ENCODE measurements around the gene TBC1D22A.

Gene TBC1D22A

GRCh38 chr22:47011131-47011858 is 248.8 kb downstream of the TBC1D22A start:
- Histone ChIP-seq H3K27ac (no peak overlapping the region), H3K27me3 (ENCODE audit: insufficient read depth, low read depth, severe bottlenecking) (no peaks in the 10 kb centered on the region), H3K36me3 (peaks cover 5% of the 10 kb centered on the region; the same call in 1 of the 2 replicates), H3K9me3 (ENCODE audit: severe bottlenecking) (no peaks in the 10 kb centered on the region), H3K4me3 (ENCODE audit: low read depth, low read length) (no peak overlapping the region)
- no peak for DNase-seq
- TF ChIP-seq, protein P1, sequence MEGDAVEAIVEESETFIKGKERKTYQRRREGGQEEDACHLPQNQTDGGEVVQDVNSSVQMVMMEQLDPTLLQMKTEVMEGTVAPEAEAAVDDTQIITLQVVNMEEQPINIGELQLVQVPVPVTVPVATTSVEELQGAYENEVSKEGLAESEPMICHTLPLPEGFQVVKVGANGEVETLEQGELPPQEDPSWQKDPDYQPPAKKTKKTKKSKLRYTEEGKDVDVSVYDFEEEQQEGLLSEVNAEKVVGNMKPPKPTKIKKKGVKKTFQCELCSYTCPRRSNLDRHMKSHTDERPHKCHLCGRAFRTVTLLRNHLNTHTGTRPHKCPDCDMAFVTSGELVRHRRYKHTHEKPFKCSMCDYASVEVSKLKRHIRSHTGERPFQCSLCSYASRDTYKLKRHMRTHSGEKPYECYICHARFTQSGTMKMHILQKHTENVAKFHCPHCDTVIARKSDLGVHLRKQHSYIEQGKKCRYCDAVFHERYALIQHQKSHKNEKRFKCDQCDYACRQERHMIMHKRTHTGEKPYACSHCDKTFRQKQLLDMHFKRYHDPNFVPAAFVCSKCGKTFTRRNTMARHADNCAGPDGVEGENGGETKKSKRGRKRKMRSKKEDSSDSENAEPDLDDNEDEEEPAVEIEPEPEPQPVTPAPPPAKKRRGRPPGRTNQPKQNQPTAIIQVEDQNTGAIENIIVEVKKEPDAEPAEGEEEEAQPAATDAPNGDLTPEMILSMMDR (IDR thresholded peaks at IDR 0.05; ENCODE audit: low read depth, low read length) = no peak

DNA sequence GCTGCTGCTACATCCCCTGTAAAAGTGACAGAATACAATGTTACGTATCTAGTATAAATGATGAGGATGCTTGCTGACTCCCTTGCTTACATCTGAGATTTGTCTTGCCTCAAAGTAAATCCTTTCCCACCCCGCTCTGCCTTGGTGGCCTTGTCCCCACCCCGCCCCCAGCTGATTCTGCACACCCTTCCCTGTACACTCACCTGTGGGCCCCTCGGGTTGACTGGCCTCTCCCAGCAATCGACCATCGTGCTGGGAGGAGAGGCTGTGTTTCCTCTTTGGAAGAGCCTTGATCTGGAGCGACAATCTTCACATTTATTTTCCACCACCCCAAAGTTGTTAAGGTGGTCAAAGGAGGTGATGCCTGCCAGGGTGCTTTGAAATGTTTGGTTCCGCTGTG is 249.4 kb downstream of the TBC1D22A start:
- no peak for DNase-seq
- H3K27ac ChIP-seq = no peak overlapping the region
- TF ChIP-seq, protein P1 (IDR thresholded peaks at IDR 0.05; ENCODE audit: low read depth, low read length) = no peak
- no peaks in the 10 kb centered on the region for H3K9me3 ChIP-seq (ENCODE audit: severe bottlenecking)
- no peaks in the 10 kb centered on the region for H3K27me3 ChIP-seq (ENCODE audit: insufficient read depth, low read depth, severe bottlenecking)
- H3K4me3 ChIP-seq (ENCODE audit: low read depth, low read length) = no peak overlapping the region
- H3K36me3 ChIP-seq = peaks cover 5% of the 10 kb centered on the region; the same call in 1 of the 2 replicates

DNA sequence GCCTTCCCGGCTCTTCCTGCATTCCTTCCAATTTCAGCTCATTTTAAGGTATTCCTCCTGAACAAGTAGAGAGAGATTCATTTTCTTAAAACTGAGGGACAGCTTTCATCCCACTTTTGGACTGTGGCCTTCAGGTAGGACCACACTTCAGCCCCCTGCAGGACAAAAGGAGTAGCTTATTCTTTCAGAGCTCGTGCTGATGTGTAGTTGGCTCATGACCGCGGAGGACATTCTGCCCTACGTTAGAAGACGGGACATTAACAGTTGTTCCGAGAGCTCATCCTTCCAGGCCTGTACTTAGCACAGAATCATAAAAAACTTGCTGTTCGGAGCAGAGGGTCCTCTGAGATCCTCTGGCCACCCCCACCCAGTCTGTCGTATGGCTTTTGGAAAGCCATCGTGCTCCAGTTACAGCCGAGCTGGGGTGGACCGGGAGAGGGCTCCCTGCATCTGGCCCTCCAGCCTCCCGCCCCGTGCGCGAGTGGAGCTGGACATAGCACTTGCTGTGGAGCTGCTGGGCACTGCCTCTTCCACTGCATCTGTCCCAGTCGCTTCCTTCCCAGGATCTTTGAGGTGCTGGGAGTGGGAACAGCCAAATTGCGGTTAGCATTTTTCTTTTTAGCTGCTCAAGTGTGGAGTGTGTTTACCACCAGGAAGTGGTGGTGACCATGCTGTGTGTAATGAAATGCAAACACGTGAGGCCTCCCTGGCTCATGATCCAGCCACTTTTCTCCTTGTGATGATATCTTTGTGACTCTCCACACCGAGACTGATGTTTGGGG is 250.3 kb downstream of the TBC1D22A start:
- Histone ChIP-seq H3K4me3 (ENCODE audit: low read depth, low read length) (no peak overlapping the region), H3K27ac (no peak overlapping the region), H3K27me3 (ENCODE audit: insufficient read depth, low read depth, severe bottlenecking) (no peaks in the 10 kb centered on the region), H3K9me3 (ENCODE audit: severe bottlenecking) (no peaks in the 10 kb centered on the region), H3K36me3 (peaks cover 5% of the 10 kb centered on the region; the same call in 1 of the 2 replicates)
- TF ChIP-seq, protein P1 (IDR thresholded peaks at IDR 0.05; ENCODE audit: low read depth, low read length) = peak; percentile 34
- no peak for DNase-seq

DNA sequence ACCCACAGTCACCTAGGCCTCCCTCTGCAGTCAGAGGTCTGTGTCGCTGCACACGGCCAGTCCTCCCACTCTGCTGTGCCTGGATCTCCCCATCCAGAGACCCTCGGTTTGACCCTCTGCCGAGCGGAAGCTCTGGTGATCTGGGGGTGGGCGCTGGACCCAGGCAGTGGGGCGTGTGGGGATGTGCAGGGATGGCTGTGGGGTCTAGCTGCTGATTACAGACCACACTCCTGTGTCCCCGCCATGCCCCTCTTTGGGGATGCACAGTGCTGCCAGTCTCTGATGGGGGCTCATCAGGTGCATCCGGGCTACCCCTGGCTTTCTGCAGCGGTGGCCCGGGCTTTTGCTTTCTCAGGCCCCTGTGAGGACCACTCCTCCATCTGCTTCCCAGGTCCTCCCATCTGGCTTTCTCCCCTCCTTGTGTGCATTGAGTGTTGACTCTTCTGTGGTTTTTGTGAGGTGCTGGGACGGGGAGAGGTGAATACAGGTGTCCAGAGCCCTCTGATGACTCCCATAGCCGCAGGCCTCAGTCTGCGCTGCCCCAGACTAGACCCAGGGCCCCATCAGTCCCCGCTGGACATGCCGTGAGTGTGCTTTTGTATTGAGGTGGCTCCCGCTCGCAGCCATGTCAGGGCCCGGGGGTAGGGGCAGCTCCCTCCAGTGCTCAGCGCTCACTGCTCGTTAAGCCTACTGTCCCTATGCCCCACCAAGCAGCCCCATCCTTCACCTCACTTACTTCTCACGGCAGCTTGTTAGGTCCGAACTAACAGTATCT is 251.6 kb downstream of the TBC1D22A start:
- Histone ChIP-seq H3K4me3 (ENCODE audit: low read depth, low read length) (no peak overlapping the region), H3K9me3 (ENCODE audit: severe bottlenecking) (no peaks in the 10 kb centered on the region), H3K27ac (no peak overlapping the region), H3K36me3 (peaks cover 4% of the 10 kb centered on the region; the same call in 1 of the 2 replicates), H3K27me3 (ENCODE audit: insufficient read depth, low read depth, severe bottlenecking) (no peaks in the 10 kb centered on the region)
- no peak for DNase-seq
- TF ChIP-seq, protein P1 (IDR thresholded peaks at IDR 0.05; ENCODE audit: low read depth, low read length) = no peak

GRCh38 chr22:47014636-47015345 is 252.3 kb downstream of the TBC1D22A start:
- Histone ChIP-seq H3K36me3 (no peaks in the 10 kb centered on the region), H3K27ac (no peak overlapping the region), H3K4me3 (ENCODE audit: low read depth, low read length) (no peak overlapping the region), H3K9me3 (ENCODE audit: severe bottlenecking) (no peaks in the 10 kb centered on the region), H3K27me3 (ENCODE audit: insufficient read depth, low read depth, severe bottlenecking) (no peaks in the 10 kb centered on the region)
- DNase-seq = no peak
- TF ChIP-seq, protein P1 (IDR thresholded peaks at IDR 0.05; ENCODE audit: low read depth, low read length) = no peak
